NCI-H2029 treated with DMSO at 0.1 percent for 48 hours (cell line): ENCODE data around the gene GARNL3.

Experiments
- DNase-seq: peaks from one replicate; lab custom pipeline; 2025; lab: John Stamatoyannopoulos, UW

The GARNL3 gene

GRCh38 chr9:127349483-127350113 lies 85.0 kb downstream of the GARNL3 start:
- DNase-seq, result peak; percentile 7

- no peak for DNase-seq
Measured at GRCh38 chr9:127351182-127352166, 86.9 kb downstream of the GARNL3 start.

- no peak for DNase-seq
Measured at GRCh38 chr9:127353882-127354281, 89.3 kb downstream of the GARNL3 start.

GRCh38 chr9:127356906-127357305 lies 92.3 kb downstream of the GARNL3 start:
- DNase-seq, result no peak

- no peak for DNase-seq
Measured at GRCh38 chr9:127358023-127358535, 93.5 kb downstream of the GARNL3 start.

GRCh38 chr9:127358770-127359169 lies 94.2 kb downstream of the GARNL3 start:
- no peak for DNase-seq

GRCh38 chr9:127360250-127360649 lies 95.7 kb downstream of the GARNL3 start:
- no peak for DNase-seq

- no peak for DNase-seq
Measured at GRCh38 chr9:127360829-127361228, 96.3 kb downstream of the GARNL3 start.

- no peak for DNase-seq
Measured at GRCh38 chr9:127361561-127361960, 97.0 kb downstream of the GARNL3 start.

- no peak for DNase-seq
Measured at GRCh38 chr9:127362829-127363228, 98.3 kb downstream of the GARNL3 start.

GRCh38 chr9:127365461-127365860 lies 100.9 kb downstream of the GARNL3 start:
- no peak for DNase-seq

- DNase-seq, result no peak
Measured at GRCh38 chr9:127366594-127366993, 102.0 kb downstream of the GARNL3 start.

GRCh38 chr9:127368852-127369402 lies 104.4 kb downstream of the GARNL3 start:
- no peak for DNase-seq

- no peak for DNase-seq
Measured at GRCh38 chr9:127369428-127369827, 104.9 kb downstream of the GARNL3 start.

GRCh38 chr9:127370147-127370579 lies 105.6 kb downstream of the GARNL3 start:
- DNase-seq, result no peak

GRCh38 chr9:127370672-127371648 lies 106.4 kb downstream of the GARNL3 start:
- no peak for DNase-seq

- no peak for DNase-seq
Measured at GRCh38 chr9:127380479-127380878, 115.9 kb downstream of the GARNL3 start.

- no peak for DNase-seq
Measured at GRCh38 chr9:127382541-127382940, 118.0 kb downstream of the GARNL3 start.

GRCh38 chr9:127384016-127384730 lies 119.6 kb downstream of the GARNL3 start:
- no peak for DNase-seq

GRCh38 chr9:127384901-127385300 lies 120.3 kb downstream of the GARNL3 start:
- no peak for DNase-seq

GRCh38 chr9:127386249-127386648 lies 121.7 kb downstream of the GARNL3 start:
- DNase-seq, result no peak
